NT2/D1 (cell line): Measurements from ENCODE around the gene RALGPS2.

Source experiments
- SUZ12 ChIP-seq: IDR thresholded peaks from 2 replicates; pipeline ENCODE4 v1.6.1; 2011; ENCODE audit not compliant: insufficient read length, insufficient read depth; ENCODE audit errors: extremely low read depth
- YY1 ChIP-seq: IDR thresholded peaks from 2 replicates; pipeline ENCODE4 v1.6.1; 2011; ENCODE audit not compliant: insufficient read length, insufficient read depth
- ZNF274 ChIP-seq: IDR thresholded peaks from 2 replicates; pipeline ENCODE4 v1.6.1; 2011; ENCODE audit warnings: mild to moderate bottlenecking, low read depth, low read length

DNA sequence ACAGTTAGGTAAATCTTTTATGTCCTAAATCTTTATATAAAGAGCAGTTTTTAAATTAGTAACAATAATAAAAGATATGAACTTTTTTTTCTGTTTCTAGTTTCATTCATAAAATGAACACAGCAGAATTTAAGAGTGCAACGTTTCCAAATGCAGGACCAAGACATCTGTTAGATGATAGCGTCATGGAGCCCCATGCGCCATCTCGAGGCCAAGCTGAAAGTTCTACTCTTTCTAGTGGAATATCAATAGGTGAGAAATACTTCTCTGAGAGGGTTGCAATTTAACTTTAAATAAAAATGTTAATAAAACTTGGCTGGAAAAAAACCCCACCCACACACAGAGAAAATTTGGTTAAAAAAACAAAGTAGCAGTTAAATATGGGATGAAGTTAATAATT is 160.8 kb downstream of the RALGPS2 start:
- TF ChIP-seq ZNF274 = no peak
- no peak for TF ChIP-seq YY1
- no peak for TF ChIP-seq SUZ12
